ENCODE measurements around the gene PDIK1L. TPM values are rescaled to one million over a fixed set of nuclear protein-coding genes. Genes with fewer than 3 reads are reported as not detected.

The PDIK1L gene
- total and polyA plus RNA-seq, 9 of the 15 experiments (the other 6 are each of a cell fraction or from before 2014, with no cell fraction given): 12.8 to 30.2 (median 21.5) TPM

GRCh38 chr1:26127235-26128163 is 15.9 kb downstream of the PDIK1L start (continued):
- TF ChIP-seq GMEB1 (CRISPR knock-in tag; IDR thresholded peaks at IDR 0.05) (peak; percentile 40; the same call in 1 of the 2 replicates), ZNF140 (CRISPR knock-in tag; IDR thresholded peaks at IDR 0.05) (no peak), ELF1 (tag; IDR thresholded peaks at IDR 0.05) (peak; percentile 9; the same call in 1 of the 2 replicates), SRSF1 (IDR thresholded peaks at IDR 0.05; ENCODE audit: low read depth, low read length) (no peak), HBP1 (CRISPR knock-in tag; IDR thresholded peaks at IDR 0.05) (peak; percentile 7; the same call in 1 of the 2 replicates), ATF1 (CRISPR knock-in tag; IDR thresholded peaks at IDR 0.05) (no peak), ATF1 (tag; IDR thresholded peaks at IDR 0.05) (0 out of 2 replicates have a peak, but pooled peaks have one; percentile 33), SP2 (IDR thresholded peaks at IDR 0.05; ENCODE audit: extremely low read depth, low read depth, low read length, poor library complexity, severe bottlenecking) (no peak), MNT (conservative IDR thresholded peaks at IDR 0.05) (peak; percentile 16 to 43; a peak in 1 of 4 replicates), RBFOX2 (IDR thresholded peaks at IDR 0.05; ENCODE audit: low read depth, low read length) (peak; percentile 7; the same call in 1 of the 2 replicates), ZNF224 (CRISPR knock-in tag; IDR thresholded peaks at IDR 0.05) (peak; percentile 41; the same call in 1 of the 2 replicates), REST (IDR thresholded peaks at IDR 0.05; ENCODE audit: borderline replicate concordance) (no peak; the same call in 1 of the 2 replicates), REST (CRISPR knock-in tag; IDR thresholded peaks at IDR 0.05; ENCODE audit: low read depth) (peak; percentile 53; the same call in 1 of the 2 replicates)
